ENCODE measurements around the gene FAM124B. TPM values are rescaled to one million over a fixed set of nuclear protein-coding genes. Genes with fewer than 3 reads are reported as not detected.

Gene FAM124B
- total RNA-seq, 1 donor from 2014 or later = 1.2 TPM

- DNase-seq (no peak), ATAC-seq (peak; percentile 67)
- intact Hi-C loops (cut with micrococcal nuclease) = loop anchor here (2.0 to 10.0 kb wide), 3 partner anchors 90 to 418 kb away; no protein-coding TSS in a partner anchor
Observed at GRCh38 chr2:224357098-224357901, 44.6 kb downstream of the FAM124B start.

- DNase-seq (no peak), ATAC-seq (no peak)
- intact Hi-C loops (cut with micrococcal nuclease) = loop anchor here (5.0 to 10.0 kb wide), 2 partner anchors 93 to 420 kb away; no protein-coding TSS in a partner anchor
Observed at GRCh38 chr2:224354632-224355211, 47.2 kb downstream of the FAM124B start.

DNA sequence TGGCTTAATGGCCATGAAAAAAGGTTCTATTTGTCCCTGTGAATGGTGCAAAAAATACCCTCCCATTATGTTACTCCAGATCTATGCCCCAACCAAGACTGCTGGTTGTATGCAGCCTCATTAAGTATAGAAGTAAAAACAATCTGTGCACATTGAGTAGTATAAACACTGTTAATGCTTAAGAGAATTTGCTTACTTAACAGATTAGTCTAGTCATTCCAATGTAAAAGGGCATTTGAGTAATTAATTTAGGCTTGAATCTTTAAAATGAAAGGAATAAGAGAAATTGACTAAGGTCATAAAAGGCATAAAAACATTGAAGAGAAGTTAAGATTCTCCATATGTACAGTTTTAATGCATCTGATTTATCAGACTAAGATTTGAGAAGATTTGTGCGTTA lies 51.2 kb downstream of the FAM124B start:
- intact Hi-C loops (cut with micrococcal nuclease) = loop anchor here (10.0 kb wide), 1 partner anchor 424 kb away; no protein-coding TSS in a partner anchor
- DNase-seq = no peak
- no peak for ATAC-seq

DNA sequence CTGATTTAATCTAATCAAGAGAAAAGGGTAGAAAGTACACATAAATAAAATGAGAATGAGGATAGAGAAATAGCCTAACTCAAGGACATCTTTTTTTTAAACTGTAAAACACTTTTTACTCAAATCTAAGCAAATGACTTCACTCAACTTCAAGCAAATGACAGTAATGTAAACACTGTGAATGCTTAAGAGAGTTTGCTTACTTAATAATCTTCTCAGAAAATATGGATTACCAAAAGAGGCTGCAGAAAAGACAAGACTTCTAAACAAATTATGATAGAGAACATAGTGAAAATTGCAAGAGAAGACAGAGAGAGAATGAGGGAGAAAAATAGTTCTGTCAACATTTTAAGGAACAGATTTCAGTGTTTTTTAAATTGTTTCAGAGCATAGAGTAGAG lies 52.5 kb downstream of the FAM124B start:
- ATAC-seq (no peak), DNase-seq (no peak)
- intact Hi-C loops (cut with micrococcal nuclease) = no loop called here

GRCh38 chr2:224347176-224348051 lies 54.5 kb downstream of the FAM124B start:
- intact Hi-C loops (cut with micrococcal nuclease) = no loop called here
- DNase-seq (no peak), ATAC-seq (no peak)

- DNase-seq (no peak), ATAC-seq (no peak)
- intact Hi-C loops (cut with micrococcal nuclease) = no loop called here
Observed at GRCh38 chr2:224345492-224345891, 56.4 kb downstream of the FAM124B start.

DNA sequence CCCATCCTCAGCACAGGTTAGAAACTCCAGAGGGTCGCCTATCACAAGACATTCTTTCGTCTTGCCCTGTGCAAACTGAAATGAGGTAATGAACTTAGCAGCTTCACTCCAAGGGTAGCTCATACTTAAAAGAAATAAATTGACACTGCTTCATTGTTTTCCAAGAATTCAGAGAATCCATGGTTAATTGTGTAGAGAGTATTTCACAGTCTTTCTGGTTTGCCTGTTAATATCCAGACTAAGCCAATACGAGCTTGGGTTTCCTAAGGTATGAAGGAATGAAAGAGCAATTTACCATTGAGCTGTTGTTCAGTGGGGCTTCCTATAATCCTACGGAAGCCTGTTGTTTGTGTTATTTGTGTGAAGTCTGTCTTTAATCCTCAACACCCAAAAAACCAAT lies 58.7 kb downstream of the FAM124B start:
- intact Hi-C loops (cut with micrococcal nuclease) = no loop called here
- no peak for DNase-seq

DNA sequence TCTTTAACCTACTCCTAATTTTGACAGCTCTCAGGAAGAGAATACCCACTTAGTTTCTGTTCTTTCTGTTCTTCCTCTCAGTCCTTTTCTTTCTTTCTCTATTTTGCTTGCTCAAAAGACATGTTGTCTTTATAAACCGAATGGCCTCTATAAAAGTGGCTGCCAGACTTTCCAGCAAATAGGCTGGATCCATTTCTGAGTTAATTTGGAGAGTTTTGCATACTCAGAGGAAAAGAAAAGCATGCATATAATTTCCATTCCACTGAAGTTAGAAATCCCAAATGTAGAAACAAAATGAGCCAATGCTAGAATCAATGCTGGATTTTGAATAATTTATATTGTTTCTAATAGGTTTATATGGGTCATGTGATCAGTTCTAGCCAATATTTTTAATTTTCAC lies 65.9 kb downstream of the FAM124B start:
- no peak for DNase-seq
- ATAC-seq = no peak
- intact Hi-C loops (cut with micrococcal nuclease) = no loop called here

More for the DNA sequence above, 58.7 kb downstream of the FAM124B start:
- no peak for ATAC-seq

DNA sequence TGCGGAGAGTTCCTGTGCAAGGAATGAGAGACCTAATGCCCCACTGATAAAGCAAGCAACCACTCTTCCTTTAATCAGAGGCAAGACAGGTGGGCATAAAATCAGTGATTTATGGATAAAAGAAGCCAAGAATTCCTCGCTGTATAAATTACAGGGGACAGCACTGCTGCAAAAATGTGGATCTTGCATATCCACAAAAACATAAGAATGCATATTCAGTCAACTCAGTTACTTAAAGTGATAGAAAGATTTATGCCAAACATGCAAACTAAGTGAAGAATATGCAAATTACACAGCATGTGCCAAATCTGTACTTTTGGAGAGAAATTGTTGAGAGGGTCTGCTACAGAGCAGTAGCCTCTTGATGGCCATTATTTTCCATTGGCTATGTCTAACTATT lies 67.2 kb downstream of the FAM124B start:
- DNase-seq (no peak), ATAC-seq (no peak)
- intact Hi-C loops (cut with micrococcal nuclease) = no loop called here

- ATAC-seq (no peak), DNase-seq (no peak)
- intact Hi-C loops (cut with micrococcal nuclease) = no loop called here
Observed at GRCh38 chr2:224333726-224334482, 68.0 kb downstream of the FAM124B start.

DNA sequence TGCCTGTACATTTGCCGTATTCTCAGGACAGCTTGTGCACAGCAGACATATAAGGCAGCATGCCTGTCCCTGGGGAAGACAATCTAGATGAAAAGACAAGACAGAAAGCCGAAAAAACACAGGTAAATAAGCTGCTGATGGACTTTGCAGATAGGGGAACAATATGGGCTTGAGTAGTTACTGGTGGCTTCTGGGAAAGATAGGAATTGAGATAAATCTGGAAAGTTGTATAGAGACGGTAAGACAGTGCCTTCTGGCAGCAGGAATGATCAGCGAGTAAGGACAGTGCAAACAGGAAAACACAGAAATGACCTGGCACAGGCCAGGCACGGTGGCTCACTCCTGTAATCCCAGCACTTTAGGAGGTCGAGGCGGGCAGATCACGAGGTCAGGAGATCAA lies 70.2 kb downstream of the FAM124B start:
- intact Hi-C loops (cut with micrococcal nuclease) = no loop called here
- DNase-seq = no peak
- ATAC-seq = no peak

DNA sequence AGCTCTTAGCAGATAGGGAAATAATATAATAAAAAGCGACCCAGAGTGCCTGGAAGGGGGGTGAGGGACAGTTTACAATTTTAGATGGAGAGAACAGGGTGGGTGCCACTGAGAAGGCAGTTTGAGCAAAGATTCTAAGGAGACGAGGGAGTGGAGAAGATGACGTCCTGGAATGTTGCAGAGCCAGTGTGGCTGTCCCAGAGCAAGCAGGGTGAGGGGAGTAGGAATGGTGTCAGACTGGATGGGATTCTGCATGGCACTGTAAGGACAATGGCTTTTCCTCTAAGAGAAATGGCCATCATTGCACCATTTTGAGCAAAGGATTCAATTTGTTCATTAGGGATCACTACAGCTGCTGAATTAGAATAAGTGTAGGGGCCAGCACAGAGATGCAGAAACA lies 73.1 kb downstream of the FAM124B start:
- no peak for DNase-seq
- intact Hi-C loops (cut with micrococcal nuclease) = no loop called here
- ATAC-seq = no peak

Other genes starting within 250 kb of the FAM124B start
- 77.5 TPM for gene CUL3, start 183.3 kb upstream of the FAM124B start, total RNA-seq